HG02623 (cell line): ENCODE measurements around the gene ADGRL4.

Experiments used
- ATAC-seq: cut with Tn5 transposase; IDR thresholded peaks from one replicate; pipeline ENCODE4 v1.9.1; 2021; ENCODE audit warnings: moderate library complexity; ENCODE audit not compliant: unreplicated experiment

The ADGRL4 gene

GRCh38 chr1:78840453-78841271, 165.9 kb downstream of the ADGRL4 start:
- ATAC-seq, result no peak
